Erythroblast (primary cell): ENCODE results near the gene ZNF492.

Experiments used
- GATA1 ChIP-seq: IDR thresholded peaks from 2 replicates; pipeline ENCODE4 v1.6.1; 2011; ENCODE audit warnings: low read depth, mild to moderate bottlenecking, control low read depth, low read length, moderate library complexity
- POLR2A ChIP-seq: IDR thresholded peaks from 2 replicates; pipeline ENCODE4 v1.6.1; 2011; ENCODE audit warnings: mild to moderate bottlenecking, low read length

- TF ChIP-seq POLR2A (no peak), GATA1 (no peak)
Measured at GRCh38 chr19:22622901-22623840, 11.0 kb upstream of the ZNF492 start.
